C4-2B (cell line): ENCODE measurements around the gene NECAP2.
"Not testable (repeated sequence)": the region's sequence is repeated elsewhere in the genome, so short reads cannot be mapped to it uniquely, and the experiment has no call there.

Source experiments
- CTCF ChIP-seq: fragments of 450-650 bp; conservative IDR thresholded peaks from 2 replicates; pipeline ENCODE4 v1.5.1; 2017; ENCODE audit warnings: mild to moderate bottlenecking
- ZFX ChIP-seq: fragments of 450-650 bp; IDR thresholded peaks from 2 replicates; pipeline ENCODE4 v1.6.1; 2017

DNA sequence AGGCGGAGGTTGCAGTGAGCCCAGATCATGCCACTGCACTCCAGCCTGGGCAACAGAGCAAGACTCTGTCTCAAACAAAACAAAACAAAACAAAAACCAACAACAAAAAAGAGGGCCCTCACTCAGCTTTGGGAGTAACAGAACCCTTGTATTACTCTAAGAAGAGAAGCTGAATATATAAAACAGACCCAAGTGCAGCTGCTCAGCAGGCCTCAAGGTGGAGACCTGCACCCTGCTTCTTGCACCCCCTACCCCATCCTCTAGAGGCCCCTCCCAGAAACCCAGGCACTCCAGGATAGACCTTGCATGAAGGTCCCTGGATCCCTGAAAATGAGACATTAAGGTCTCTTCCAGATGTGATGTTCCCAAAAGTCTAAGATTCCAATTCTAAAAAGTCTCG lies 34.4 kb downstream of the NECAP2 start:
- TF ChIP-seq CTCF, ZFX: not testable (repeated sequence)
